HEK293T (cell line): ENCODE data around the gene NEB.

Experiments
- CTCF ChIA-PET: fragments of 350-600 bp; formaldehyde crosslinking; extraction: SDS; loops from one replicate; lab custom pipeline; 2021; ENCODE audit warnings: antibody characterized with exemption, inconsistent platforms; lab: Yijun Ruan, JAX
- POLR2A ChIA-PET: fragments of 350-600 bp; formaldehyde crosslinking; extraction: SDS; loops from one replicate; lab custom pipeline; 2020; ENCODE audit warnings: antibody characterized with exemption, inconsistent platforms; lab: Yijun Ruan, JAX
- DNase-seq: peaks from one replicate; pipeline ENCODE4 v3.0.0; 2012; ENCODE audit warnings: mixed read lengths; ENCODE audit errors: extremely low spot score
- ARNT ChIP-seq: fragments of 450-650 bp; IDR thresholded peaks from 2 replicates; pipeline ENCODE4 v1.6.1; 2017; ENCODE audit warnings: mild to moderate bottlenecking
- BHLHE40 ChIP-seq: fragments of 450-650 bp; IDR thresholded peaks from 2 replicates; pipeline ENCODE4 v1.6.1; 2016; ENCODE audit warnings: mild to moderate bottlenecking, moderate library complexity, borderline replicate concordance
- CTBP1 ChIP-seq: fragments of 450-650 bp; IDR thresholded peaks from 2 replicates; pipeline ENCODE4 v1.6.1; 2016; ENCODE audit warnings: borderline replicate concordance
- ELF4 ChIP-seq: fragments of 450-650 bp; IDR thresholded peaks from 2 replicates; pipeline ENCODE4 v1.6.1; 2017; ENCODE audit warnings: antibody characterized with exemption
- FOXA1 ChIP-seq: fragments of 450-650 bp; IDR thresholded peaks from 2 replicates; pipeline ENCODE4 v1.6.1; 2016; ENCODE audit warnings: mild to moderate bottlenecking
- FOXK2 ChIP-seq: fragments of 450-650 bp; IDR thresholded peaks from 2 replicates; pipeline ENCODE4 v1.6.1; 2016; ENCODE audit warnings: mild to moderate bottlenecking
- FOXM1 ChIP-seq: fragments of 450-650 bp; IDR thresholded peaks from 2 replicates; pipeline ENCODE4 v1.6.1; 2017; ENCODE audit warnings: mild to moderate bottlenecking, borderline replicate concordance
- HDGF ChIP-seq: fragments of 450-650 bp; IDR thresholded peaks from 2 replicates; pipeline ENCODE4 v1.6.1; 2017; ENCODE audit warnings: antibody characterized with exemption, borderline replicate concordance
- L3MBTL2 ChIP-seq: fragments of 450-650 bp; conservative IDR thresholded peaks from 2 replicates; pipeline ENCODE4 v1.6.1; 2016; ENCODE audit warnings: mild to moderate bottlenecking
- LEF1 ChIP-seq: fragments of 450-650 bp; IDR thresholded peaks from 2 replicates; pipeline ENCODE4 v1.6.1; 2017; ENCODE audit warnings: mild to moderate bottlenecking, borderline replicate concordance
- NFRKB ChIP-seq: fragments of 450-650 bp; IDR thresholded peaks from 2 replicates; pipeline ENCODE4 v1.6.1; 2016; ENCODE audit warnings: mild to moderate bottlenecking, moderate library complexity
- SP1 ChIP-seq: fragments of 450-650 bp; IDR thresholded peaks from 2 replicates; pipeline ENCODE4 v1.6.1; 2017
- SUZ12 ChIP-seq: fragments of 450-650 bp; IDR thresholded peaks from 2 replicates; pipeline ENCODE4 v1.6.1; 2016; ENCODE audit warnings: mild to moderate bottlenecking
- TARDBP ChIP-seq: fragments of 450-650 bp; IDR thresholded peaks from 2 replicates; pipeline ENCODE4 v1.6.1; 2016
- ZNF384 ChIP-seq: fragments of 450-650 bp; IDR thresholded peaks from 2 replicates; pipeline ENCODE4 v1.6.1; 2016
- TF ChIP-seq, protein P1 (sequence below): fragments of 450-650 bp; IDR thresholded peaks from 2 replicates; pipeline ENCODE4 v1.6.1; 2016

NEB gene

DNA sequence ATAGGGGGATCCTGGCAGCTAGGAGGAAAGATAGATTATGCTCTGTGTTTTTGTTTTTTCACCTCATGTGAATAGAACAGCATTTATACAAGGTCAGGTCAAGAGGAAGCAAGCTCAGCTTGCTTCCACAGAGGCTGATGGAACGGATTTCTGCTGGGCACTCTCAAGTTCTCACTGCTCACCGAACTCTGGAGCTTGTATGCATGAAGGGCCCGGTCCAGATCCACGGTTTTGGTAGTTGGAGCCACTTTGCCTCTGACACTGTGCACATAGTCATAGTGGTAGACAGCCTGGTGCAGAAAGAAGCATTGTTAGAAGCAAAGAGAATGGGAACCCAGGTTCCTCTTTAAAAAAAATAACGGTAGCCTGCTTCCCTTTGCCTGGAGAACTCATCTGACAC is 182.7 kb downstream of the NEB start:
- ChIA-PET POLR2A (no interaction called here), CTCF (no interaction called here)
- no peak for TF ChIP-seq BHLHE40
- no peak for TF ChIP-seq HDGF
- TF ChIP-seq TARDBP, result no peak
- TF ChIP-seq ARNT, result no peak
- TF ChIP-seq ZNF384, result no peak
- no peak for TF ChIP-seq LEF1
- no peak for TF ChIP-seq FOXK2
- TF ChIP-seq SP1, result no peak
- TF ChIP-seq L3MBTL2, result no peak
- no peak for TF ChIP-seq ELF4
- TF ChIP-seq SUZ12, result no peak
- DNase-seq, result no peak

DNA sequence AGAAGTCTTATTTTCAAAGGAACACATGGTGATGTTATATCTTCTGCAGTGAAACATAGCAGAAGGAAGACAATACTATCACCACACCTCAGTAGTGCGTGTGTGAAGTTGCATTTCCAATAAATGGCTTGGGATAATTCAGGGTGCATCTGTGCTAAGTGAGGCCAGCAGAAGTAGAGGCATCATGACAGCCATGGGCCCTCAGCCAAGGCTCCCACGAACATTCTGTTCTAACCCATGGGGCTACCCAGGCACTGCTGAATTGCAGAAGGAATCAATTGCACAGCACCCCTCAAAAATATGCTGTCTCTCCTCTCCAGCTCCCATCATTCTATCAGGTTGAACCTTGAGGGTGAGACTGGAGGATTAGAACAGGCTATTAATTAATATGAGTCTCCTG is 185.1 kb downstream of the NEB start:
- ChIA-PET CTCF (no interaction called here), POLR2A (no interaction called here)
- TF ChIP-seq SUZ12 (no peak), ELF4 (no peak), BHLHE40 (no peak), FOXM1 (no peak)
- TF ChIP-seq, protein P1, sequence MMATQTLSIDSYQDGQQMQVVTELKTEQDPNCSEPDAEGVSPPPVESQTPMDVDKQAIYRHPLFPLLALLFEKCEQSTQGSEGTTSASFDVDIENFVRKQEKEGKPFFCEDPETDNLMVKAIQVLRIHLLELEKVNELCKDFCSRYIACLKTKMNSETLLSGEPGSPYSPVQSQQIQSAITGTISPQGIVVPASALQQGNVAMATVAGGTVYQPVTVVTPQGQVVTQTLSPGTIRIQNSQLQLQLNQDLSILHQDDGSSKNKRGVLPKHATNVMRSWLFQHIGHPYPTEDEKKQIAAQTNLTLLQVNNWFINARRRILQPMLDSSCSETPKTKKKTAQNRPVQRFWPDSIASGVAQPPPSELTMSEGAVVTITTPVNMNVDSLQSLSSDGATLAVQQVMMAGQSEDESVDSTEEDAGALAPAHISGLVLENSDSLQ, result no peak
- DNase-seq, result no peak

DNA sequence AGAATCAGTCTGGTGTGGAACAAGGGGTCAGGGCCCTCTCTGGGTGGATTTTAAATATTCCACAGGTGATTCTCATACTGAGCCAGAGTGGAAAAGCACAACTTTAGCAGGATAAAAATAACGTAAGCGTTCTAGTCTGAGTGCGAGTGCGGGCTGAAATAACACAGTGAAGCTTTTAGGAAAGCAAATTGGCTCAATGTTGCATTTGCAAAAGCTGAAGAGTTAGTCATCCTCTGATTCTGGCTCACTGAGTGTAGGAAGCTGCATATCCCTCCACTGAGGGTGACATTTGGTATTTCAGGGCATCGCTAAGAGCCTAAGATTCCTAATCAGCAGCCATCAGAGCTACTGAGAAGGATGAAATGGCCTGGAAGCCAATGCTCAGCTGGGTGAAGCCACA is 189.8 kb downstream of the NEB start:
- no peak for DNase-seq

DNA sequence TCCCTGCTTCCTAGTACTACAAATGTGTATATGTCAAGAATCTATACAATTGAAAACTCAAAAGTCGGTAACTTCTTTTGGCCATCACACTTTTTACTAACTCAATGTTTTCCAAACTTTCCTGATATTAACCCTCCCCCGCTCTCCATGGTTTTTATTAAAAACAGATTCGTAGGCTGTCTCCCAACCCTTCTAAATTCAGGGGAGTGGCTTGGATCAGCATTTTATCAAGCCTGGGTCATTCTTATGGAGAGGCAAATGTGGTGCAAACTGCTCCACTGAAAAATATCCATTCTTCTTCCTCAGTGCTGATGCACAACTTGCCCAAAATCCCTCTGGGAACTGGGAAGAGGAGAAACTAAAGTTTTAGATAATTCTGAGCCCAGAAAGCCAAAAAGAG is 190.4 kb downstream of the NEB start:
- ChIA-PET POLR2A (no interaction called here), CTCF (no interaction called here)
- no peak for DNase-seq
- TF ChIP-seq L3MBTL2 (no peak), TARDBP (no peak), FOXM1 (no peak), HDGF (no peak), ZNF384 (no peak), ARNT (no peak), BHLHE40 (no peak), CTBP1 (no peak), NFRKB (no peak), SUZ12 (no peak), FOXK2 (no peak), SP1 (no peak), FOXA1 (no peak), ELF4 (no peak), LEF1 (no peak)
- TF ChIP-seq, protein P1, result no peak

More for the DNA sequence above, 189.8 kb downstream of the NEB start:
- ChIA-PET POLR2A (no interaction called here), CTCF (no interaction called here)
- TF ChIP-seq FOXK2, result no peak
- no peak for TF ChIP-seq L3MBTL2
- no peak for TF ChIP-seq NFRKB
- TF ChIP-seq HDGF, result no peak
- no peak for TF ChIP-seq CTBP1

DNA sequence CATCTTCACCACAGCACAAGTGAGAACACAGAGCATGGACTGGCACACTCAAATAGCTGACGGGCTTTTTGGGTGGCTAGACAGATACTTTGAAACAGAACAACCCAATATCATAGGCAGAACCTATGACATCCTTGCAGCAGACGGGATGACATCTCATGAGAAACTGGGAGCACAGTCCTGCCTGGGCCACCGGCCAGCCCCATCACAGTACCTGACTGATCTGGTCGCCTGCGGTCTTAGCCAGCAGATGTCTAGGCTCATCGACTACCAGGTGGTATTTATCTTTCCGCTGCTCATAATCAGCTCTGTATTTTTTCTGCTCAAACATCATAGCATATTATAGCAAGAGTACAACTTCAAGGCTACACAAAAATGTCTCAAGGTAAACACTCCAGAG is 200.3 kb downstream of the NEB start:
- CTCF ChIA-PET, result interaction anchor here (0.6 kb wide), 1 partner anchor 45 kb away, joined by 5 read pairs; no protein-coding TSS in a partner anchor
- POLR2A ChIA-PET, result no interaction called here
- TF ChIP-seq BHLHE40 (no peak), SP1 (no peak)
- no peak for DNase-seq

DNA sequence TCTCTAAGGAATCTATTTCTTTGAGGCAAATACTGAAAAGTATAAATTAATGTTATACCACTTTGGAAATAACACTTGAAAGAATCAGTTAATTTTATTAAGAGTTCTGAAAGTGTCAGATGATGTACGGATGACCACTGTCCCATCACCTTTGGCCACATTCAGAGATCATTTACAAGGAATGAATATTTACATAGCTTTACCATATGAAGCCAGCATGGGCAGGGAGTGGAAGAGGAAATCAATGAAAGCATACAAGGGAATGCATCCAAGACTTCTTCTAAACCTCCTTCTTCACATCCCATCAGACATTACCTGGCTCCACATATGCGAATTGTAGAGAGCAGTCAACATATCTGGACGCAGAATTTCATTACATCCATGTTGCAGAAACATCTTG is 201.1 kb downstream of the NEB start:
- CTCF ChIA-PET, result interaction anchor here (0.7 kb wide), 1 partner anchor 493 kb away, joined by 3 read pairs; no protein-coding TSS in a partner anchor
- no peak for DNase-seq
- POLR2A ChIA-PET, result no interaction called here
- TF ChIP-seq NFRKB, result no peak
- TF ChIP-seq CTBP1, result no peak
- TF ChIP-seq FOXM1, result no peak
- TF ChIP-seq ELF4, result no peak
- TF ChIP-seq TARDBP, result no peak
- TF ChIP-seq ARNT, result no peak
- no peak for TF ChIP-seq ZNF384
- no peak for TF ChIP-seq L3MBTL2
- no peak for TF ChIP-seq SP1
- TF ChIP-seq FOXK2, result no peak
- TF ChIP-seq LEF1, result no peak
- TF ChIP-seq BHLHE40, result no peak
- TF ChIP-seq SUZ12, result no peak
- TF ChIP-seq, protein P1, result no peak

DNA sequence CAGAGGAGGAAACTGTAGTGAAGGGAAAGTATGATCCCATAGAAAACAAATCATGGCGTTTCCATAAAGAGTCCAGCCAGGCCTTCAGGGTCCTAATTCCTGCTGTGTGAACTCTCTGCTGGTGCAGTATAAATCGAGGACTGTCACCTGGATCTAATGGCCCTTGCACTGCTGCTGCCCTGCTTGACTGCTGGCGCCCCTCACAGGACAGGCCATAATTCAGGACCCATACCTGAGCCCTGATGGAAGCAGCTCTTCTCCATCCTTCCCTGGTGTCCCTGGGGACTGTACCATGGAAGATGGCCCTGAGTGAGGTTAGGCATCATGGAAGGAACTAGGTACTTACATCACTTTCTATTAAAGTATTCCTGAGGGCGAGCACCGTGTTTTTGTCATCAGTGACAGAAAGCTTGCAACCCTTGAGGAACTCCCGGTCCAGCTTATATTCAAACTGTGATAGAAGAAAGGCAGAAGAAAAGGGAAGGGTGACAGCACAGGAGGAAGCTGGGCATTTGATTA is 207.6 kb downstream of the NEB start:
- CTCF ChIA-PET, result no interaction called here
- POLR2A ChIA-PET, result no interaction called here
- TF ChIP-seq ELF4 (no peak), FOXM1 (no peak), FOXA1 (no peak), L3MBTL2 (no peak), ZNF384 (no peak), BHLHE40 (no peak), ARNT (no peak), NFRKB (no peak), CTBP1 (no peak), HDGF (no peak), FOXK2 (no peak), TARDBP (no peak)
- TF ChIP-seq, protein P1, result no peak
- DNase-seq, result no peak
